GM06990 (cell line): Measurements from ENCODE around the gene PAPPA.

ENCODE experiments used
- DNase-seq: peaks from one replicate; pipeline ENCODE4 v3.0.0-alpha.2; 2011; ENCODE audit not compliant: insufficient read length; ENCODE audit errors: extremely low read depth
- H3K27me3 ChIP-seq: replicated peaks from 2 replicates; pipeline ENCODE4 v1.6.0; 2011; ENCODE audit warnings: low read length; ENCODE audit not compliant: control insufficient read depth, insufficient read depth
- H3K36me3 ChIP-seq: 2 replicates; pipeline ENCODE4 v1.5.1; 2011; ENCODE audit warnings: low read length; ENCODE audit not compliant: control insufficient read depth, insufficient read depth
- H3K4me3 ChIP-seq: replicated peaks from 2 replicates; pipeline ENCODE4 v1.5.1; 2011; ENCODE audit warnings: low read depth, mild to moderate bottlenecking, control low read depth, low read length
- TF ChIP-seq, protein P1 (sequence below): IDR thresholded peaks from 2 replicates; pipeline ENCODE4 v1.5.1; 2011; ENCODE audit warnings: low read length, control low read depth, mild to moderate bottlenecking, inconsistent platforms; ENCODE audit not compliant: insufficient read depth, poor library complexity, severe bottlenecking

PAPPA gene

DNA sequence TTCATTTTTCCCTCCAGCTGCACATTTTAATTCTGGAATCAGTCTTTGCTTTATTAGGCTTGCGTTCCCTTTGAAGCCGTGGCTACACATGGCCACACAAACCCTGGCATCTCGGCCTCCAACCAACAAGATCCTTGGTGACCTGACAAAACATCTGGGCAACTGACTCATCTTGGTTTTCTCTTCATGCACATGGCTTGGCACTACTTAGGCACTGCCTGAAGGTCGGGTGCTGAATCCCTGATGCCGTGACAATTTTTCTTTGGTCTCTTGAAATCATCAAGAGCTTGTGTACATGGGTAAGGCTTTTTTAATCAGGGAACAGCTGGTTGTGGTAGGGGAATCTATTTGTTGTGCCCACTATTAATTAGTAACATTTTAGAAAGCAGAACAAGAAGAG lies 16.0 kb upstream of the PAPPA start:
- Histone ChIP-seq H3K36me3 (no peaks in the 10 kb centered on the region), H3K4me3 (no peak overlapping the region), H3K27me3 (no peaks in the 10 kb centered on the region)
- DNase-seq = no peak
- TF ChIP-seq, protein P1, sequence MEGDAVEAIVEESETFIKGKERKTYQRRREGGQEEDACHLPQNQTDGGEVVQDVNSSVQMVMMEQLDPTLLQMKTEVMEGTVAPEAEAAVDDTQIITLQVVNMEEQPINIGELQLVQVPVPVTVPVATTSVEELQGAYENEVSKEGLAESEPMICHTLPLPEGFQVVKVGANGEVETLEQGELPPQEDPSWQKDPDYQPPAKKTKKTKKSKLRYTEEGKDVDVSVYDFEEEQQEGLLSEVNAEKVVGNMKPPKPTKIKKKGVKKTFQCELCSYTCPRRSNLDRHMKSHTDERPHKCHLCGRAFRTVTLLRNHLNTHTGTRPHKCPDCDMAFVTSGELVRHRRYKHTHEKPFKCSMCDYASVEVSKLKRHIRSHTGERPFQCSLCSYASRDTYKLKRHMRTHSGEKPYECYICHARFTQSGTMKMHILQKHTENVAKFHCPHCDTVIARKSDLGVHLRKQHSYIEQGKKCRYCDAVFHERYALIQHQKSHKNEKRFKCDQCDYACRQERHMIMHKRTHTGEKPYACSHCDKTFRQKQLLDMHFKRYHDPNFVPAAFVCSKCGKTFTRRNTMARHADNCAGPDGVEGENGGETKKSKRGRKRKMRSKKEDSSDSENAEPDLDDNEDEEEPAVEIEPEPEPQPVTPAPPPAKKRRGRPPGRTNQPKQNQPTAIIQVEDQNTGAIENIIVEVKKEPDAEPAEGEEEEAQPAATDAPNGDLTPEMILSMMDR = no peak

DNA sequence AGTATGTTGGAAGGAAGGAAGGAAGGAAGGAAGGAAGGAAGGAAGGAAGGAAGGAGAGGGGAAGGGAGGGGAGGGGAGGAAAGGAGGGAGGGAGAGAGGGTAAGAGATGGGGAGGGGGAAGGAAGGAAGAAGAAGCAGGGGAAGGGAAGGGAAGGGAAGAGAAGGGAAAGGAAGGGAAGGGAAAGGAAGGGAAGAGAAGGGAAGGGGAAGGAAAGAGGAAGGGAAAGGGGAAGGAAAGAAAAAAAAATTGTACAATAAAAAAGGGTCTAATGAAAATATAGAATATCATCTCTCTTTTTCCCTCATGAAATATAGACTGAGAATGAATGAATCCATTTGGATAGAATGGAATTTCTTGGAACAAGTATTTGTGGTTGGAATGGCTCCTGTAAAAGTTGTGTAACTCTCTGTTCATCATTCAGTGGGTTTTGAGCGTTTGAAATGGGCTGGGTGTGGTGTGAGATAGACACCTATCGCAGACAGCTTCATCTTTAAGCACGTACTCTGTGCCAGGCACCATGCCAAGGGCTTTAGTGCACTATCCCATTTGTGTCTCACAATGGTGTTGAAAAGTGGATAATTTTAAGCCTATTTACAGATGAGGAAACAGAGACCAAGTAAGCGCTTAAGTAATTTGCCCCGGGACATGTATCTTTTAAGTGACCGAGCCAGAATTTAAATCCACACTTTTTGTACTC lies 11.6 kb upstream of the PAPPA start:
- TF ChIP-seq, protein P1 = no peak
- no peak for DNase-seq
- Histone ChIP-seq H3K4me3 (no peak overlapping the region), H3K27me3 (no peaks in the 10 kb centered on the region), H3K36me3 (no peaks in the 10 kb centered on the region)

DNA sequence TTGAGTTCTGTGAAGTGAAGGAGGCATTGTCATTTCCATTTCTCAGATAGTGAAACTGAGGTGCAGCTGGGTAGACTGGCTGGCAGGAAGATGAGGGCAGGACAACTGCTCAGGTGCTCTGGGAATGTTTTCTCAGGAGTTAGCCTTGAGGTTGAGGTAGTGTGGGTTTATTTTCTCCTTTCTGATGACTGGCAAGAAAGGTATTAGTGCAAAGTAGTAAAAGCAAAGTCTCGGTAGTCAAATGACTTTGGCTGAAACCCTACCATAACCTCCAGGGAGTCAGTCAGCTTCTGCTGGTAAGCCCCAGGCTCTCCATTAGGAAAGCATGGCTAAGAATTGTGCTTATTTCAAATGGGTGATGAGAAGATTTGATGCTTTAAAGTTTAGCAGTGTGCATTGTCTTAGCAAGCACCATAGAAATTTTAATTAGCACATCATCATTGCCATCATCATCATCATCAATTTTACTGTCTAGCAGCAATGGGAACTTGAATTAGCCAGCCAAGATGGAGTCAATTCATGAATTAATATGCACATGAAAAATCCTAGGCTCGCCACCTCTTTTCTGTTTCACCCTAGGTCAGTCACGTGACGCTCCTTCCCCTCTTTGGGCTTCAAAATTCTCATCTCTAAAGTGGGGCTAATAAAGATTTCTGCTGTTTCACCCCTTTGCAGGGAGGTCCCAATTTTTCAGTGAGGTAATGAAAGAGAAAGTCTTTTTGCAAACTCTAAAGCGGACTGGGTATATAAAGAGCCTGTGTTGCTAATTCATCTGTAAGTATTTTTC lies 10.7 kb upstream of the PAPPA start:
- no peak for DNase-seq
- Histone ChIP-seq H3K27me3 (no peaks in the 10 kb centered on the region), H3K36me3 (no peaks in the 10 kb centered on the region), H3K4me3 (no peak overlapping the region)
- TF ChIP-seq, protein P1 = no peak

DNA sequence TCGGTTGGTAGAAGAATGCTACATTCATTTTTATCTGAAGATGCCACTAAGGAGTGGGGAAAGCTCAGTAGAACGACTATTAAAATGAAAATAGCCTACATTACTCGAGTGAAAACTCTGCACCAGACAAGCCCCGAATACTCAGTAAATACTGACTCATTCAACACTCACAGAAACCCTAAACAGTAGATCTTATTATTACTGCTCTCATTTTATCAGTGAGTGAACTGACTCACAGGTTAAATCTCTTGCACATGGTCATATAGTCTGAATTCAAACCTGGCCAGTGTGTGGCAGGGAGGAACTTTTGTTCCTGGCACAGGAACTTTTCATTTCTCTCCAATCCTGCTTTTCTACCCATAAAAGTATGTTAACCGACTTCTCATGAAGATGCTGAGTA lies 9.6 kb upstream of the PAPPA start:
- Histone ChIP-seq H3K4me3 (no peak overlapping the region), H3K36me3 (no peaks in the 10 kb centered on the region), H3K27me3 (no peaks in the 10 kb centered on the region)
- TF ChIP-seq, protein P1 = no peak
- DNase-seq = no peak

DNA sequence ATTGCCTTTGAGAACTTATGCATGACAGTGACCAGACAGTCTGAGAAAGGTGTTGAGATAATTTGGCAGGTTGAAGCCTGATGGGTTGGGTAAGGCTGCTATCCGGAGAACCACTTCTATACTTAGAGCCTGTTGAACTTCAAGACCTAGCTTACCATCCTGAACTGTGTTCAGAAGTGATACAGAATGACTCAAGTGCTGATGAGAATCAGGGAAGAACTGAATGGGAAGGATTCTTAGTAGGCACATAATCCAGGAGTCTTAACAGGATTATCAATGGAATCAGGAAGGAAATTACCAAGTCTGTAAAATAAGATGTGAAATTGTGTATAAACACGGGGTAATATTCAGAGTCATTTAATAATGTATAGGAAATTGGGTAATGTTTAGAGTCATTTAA lies 9.0 kb upstream of the PAPPA start:
- Histone ChIP-seq H3K36me3 (no peaks in the 10 kb centered on the region), H3K4me3 (no peak overlapping the region), H3K27me3 (no peaks in the 10 kb centered on the region)
- TF ChIP-seq, protein P1 = no peak
- DNase-seq = no peak
